ENCODE results near the gene IL25.

- TF ChIP-seq, protein P1, sequence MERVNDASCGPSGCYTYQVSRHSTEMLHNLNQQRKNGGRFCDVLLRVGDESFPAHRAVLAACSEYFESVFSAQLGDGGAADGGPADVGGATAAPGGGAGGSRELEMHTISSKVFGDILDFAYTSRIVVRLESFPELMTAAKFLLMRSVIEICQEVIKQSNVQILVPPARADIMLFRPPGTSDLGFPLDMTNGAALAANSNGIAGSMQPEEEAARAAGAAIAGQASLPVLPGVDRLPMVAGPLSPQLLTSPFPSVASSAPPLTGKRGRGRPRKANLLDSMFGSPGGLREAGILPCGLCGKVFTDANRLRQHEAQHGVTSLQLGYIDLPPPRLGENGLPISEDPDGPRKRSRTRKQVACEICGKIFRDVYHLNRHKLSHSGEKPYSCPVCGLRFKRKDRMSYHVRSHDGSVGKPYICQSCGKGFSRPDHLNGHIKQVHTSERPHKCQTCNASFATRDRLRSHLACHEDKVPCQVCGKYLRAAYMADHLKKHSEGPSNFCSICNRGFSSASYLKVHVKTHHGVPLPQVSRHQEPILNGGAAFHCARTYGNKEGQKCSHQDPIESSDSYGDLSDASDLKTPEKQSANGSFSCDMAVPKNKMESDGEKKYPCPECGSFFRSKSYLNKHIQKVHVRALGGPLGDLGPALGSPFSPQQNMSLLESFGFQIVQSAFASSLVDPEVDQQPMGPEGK (CRISPR knock-in tag; IDR thresholded peaks at IDR 0.05) = no peak
- no peak for TF ChIP-seq ZFX (CRISPR knock-in tag; IDR thresholded peaks at IDR 0.05; ENCODE audit: low read depth)
- TF ChIP-seq JDP2 (CRISPR knock-in tag; IDR thresholded peaks at IDR 0.05; ENCODE audit: borderline replicate concordance) = no peak
- TF ChIP-seq NR3C1 (CRISPR knock-in tag; IDR thresholded peaks at IDR 0.05) = no peak
- no peak for TF ChIP-seq CCAR2 (optimal IDR thresholded peaks at IDR 0.05; ENCODE audit: low read depth, low read length)
- TF ChIP-seq REST (IDR thresholded peaks at IDR 0.05; ENCODE audit: borderline replicate concordance in 1 of 2, low read depth in 1 of 2, low read length in 2 of 2) = no peak
- peak; percentile 93 for TF ChIP-seq EZH2 (conservative IDR thresholded peaks at IDR 0.05; ENCODE audit: low read depth, low read length)
- TF ChIP-seq CREB1 (IDR thresholded peaks at IDR 0.05) = peak; percentile 69
- TF ChIP-seq CREB1 (CRISPR knock-in tag; IDR thresholded peaks at IDR 0.05) = no peak
- TF ChIP-seq, protein P2, sequence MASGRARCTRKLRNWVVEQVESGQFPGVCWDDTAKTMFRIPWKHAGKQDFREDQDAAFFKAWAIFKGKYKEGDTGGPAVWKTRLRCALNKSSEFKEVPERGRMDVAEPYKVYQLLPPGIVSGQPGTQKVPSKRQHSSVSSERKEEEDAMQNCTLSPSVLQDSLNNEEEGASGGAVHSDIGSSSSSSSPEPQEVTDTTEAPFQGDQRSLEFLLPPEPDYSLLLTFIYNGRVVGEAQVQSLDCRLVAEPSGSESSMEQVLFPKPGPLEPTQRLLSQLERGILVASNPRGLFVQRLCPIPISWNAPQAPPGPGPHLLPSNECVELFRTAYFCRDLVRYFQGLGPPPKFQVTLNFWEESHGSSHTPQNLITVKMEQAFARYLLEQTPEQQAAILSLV (CRISPR knock-in tag; IDR thresholded peaks at IDR 0.05; ENCODE audit: borderline replicate concordance) = no peak
- TF ChIP-seq, protein P3, sequence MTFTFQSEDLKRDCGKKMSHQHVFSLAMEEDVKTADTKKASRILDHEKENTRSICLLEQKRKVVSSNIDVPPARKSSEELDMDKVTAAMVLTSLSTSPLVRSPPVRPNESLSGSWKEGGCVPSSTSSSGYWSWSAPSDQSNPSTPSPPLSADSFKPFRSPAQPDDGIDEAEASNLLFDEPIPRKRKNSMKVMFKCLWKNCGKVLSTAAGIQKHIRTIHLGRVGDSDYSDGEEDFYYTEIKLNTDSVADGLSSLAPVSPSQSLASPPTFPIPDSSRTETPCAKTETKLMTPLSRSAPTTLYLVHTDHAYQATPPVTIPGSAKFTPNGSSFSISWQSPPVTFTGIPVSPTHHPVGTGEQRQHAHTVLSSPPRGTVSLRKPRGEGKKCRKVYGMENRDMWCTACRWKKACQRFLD (CRISPR knock-in tag; IDR thresholded peaks at IDR 0.05; ENCODE audit: borderline replicate concordance) = no peak
- no peak for TF ChIP-seq ARID2 (CRISPR knock-in tag; IDR thresholded peaks at IDR 0.05; ENCODE audit: borderline replicate concordance)
- no peak for TF ChIP-seq U2AF2 (IDR thresholded peaks at IDR 0.05; ENCODE audit: low read depth, low read length)
- no peak for TF ChIP-seq NR2F2 (IDR thresholded peaks at IDR 0.05; ENCODE audit: borderline replicate concordance, low read depth)
Measured at GRCh38 chr14:23355871-23356435, 16.7 kb upstream of the IL25 start.

All from HepG2 (cell line).